RWPE2 (cell line): ENCODE data around the gene CHCHD1.

Experiments used
- ATAC-seq: fragments of 200-7000 bp; cut with Tn5 transposase; 3 replicates; pipeline ENCODE4 v1.9.1; 2021; ENCODE audit warnings: low read depth
- DNase-seq: peaks from one replicate; pipeline ENCODE4 v3.0.0-alpha.2; 2020; ENCODE audit warnings: low spot score
- H3K27ac ChIP-seq: fragments of 450-650 bp; 2 replicates; pipeline ENCODE4 v1.5.1; 2017; ENCODE audit warnings: mild to moderate bottlenecking; ENCODE audit not compliant: poor library complexity, severe bottlenecking
- H3K27me3 ChIP-seq: fragments of 250-450 bp; sonication (Bioruptor Pico); 2 replicates; pipeline ENCODE4 v1.5.1; 2021; ENCODE audit warnings: mild to moderate bottlenecking, moderate library complexity; ENCODE audit not compliant: insufficient read depth, poor library complexity, severe bottlenecking
- H3K36me3 ChIP-seq: fragments of 250-450 bp; sonication (Bioruptor Pico); 2 replicates; pipeline ENCODE4 v1.5.1; 2020; ENCODE audit warnings: low read depth, mild to moderate bottlenecking, moderate library complexity
- H3K4me1 ChIP-seq: fragments of 250-450 bp; sonication (Bioruptor Pico); 2 replicates; pipeline ENCODE4 v1.5.1; 2021; ENCODE audit warnings: mild to moderate bottlenecking, moderate library complexity; ENCODE audit not compliant: insufficient read depth, poor library complexity, severe bottlenecking
- H3K4me3 ChIP-seq: fragments of 250-450 bp; sonication (Bioruptor Pico); 2 replicates; pipeline ENCODE4 v1.5.1; 2021; ENCODE audit warnings: mild to moderate bottlenecking, moderate library complexity; ENCODE audit not compliant: severe bottlenecking
- H3K9me3 ChIP-seq: fragments of 250-450 bp; sonication (Bioruptor Pico); 2 replicates; pipeline ENCODE4 v1.5.1; 2021; ENCODE audit warnings: mild to moderate bottlenecking, moderate library complexity; ENCODE audit not compliant: severe bottlenecking
- CTCF ChIP-seq: fragments of 450-650 bp; IDR thresholded peaks from one replicate; pipeline ENCODE4 v1.5.1; 2017; ENCODE audit warnings: mild to moderate bottlenecking, moderate library complexity; ENCODE audit not compliant: poor library complexity, severe bottlenecking

The CHCHD1 gene

DNA sequence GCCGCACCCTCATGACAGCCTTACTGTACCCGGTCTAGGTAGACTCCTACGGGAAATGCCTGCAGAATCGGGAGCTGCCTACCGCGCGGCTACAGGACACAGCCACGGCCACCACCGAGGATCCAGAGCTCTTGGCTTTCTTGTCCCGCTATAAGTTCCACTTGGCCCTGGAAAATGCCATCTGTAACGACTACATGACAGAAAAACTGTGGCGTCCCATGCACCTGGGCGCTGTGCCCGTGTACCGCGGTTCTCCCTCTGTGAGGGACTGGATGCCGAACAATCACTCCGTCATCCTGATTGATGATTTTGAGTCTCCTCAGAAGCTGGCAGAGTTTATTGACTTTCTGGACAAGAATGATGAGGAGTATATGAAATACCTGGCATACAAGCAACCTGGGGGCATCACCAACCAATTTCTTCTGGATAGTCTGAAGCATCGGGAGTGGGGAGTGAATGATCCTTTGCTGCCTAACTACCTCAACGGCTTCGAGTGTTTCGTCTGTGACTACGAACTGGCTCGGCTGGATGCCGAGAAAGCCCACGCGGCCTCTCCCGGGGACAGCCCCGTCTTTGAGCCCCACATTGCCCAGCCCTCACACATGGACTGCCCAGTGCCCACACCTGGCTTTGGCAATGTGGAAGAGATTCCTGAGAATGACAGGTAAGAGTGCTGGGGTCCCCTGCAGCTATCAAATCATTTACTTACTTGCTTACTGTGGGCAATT, 8.5 kb upstream of the CHCHD1 start:
- no peak for DNase-seq
- peak; percentile 0; the same call in 1 of the 3 replicates for ATAC-seq

DNA sequence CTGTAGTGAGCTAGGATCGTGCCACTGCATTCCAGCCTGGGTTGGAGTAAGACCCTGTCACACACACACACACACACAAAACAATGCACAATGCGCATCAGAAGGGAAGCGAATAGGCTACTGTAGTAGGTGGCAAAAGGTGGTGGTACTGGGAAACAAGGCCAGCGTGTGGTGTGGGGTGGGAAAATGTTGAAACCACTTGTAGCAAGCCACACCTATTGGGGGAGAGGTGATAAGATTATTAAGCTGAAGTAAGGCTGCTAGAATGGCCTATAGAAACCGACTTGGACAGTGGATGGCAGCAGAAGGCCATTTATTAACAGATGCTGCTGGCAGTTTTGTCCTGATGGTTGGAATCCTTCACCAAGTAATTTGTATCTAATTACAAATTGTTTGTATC, 7.2 kb upstream of the CHCHD1 start:
- TF ChIP-seq CTCF: peak; percentile 27
- H3K27ac ChIP-seq: peak overlapping the region; percentile 90
- DNase-seq (no peak), ATAC-seq (0 out of 3 replicates have a peak, but pooled peaks have one; percentile 10)
- H3K4me3 ChIP-seq: peak overlapping the region; percentile 52
- peaks cover 10% of the 10 kb centered on the region for H3K4me1 ChIP-seq
- no peaks in the 10 kb centered on the region for H3K27me3 ChIP-seq
- peaks cover 72% of the 10 kb centered on the region for H3K36me3 ChIP-seq
- H3K9me3 ChIP-seq: no peaks in the 10 kb centered on the region

More for the DNA sequence above, 8.5 kb upstream of the CHCHD1 start:
- H3K4me3 ChIP-seq: peak overlapping the region; percentile 52
- peaks cover 70% of the 10 kb centered on the region for H3K36me3 ChIP-seq
- TF ChIP-seq CTCF: no peak
- no peaks in the 10 kb centered on the region for H3K27me3 ChIP-seq
- no peaks in the 10 kb centered on the region for H3K9me3 ChIP-seq
- peaks cover 10% of the 10 kb centered on the region for H3K4me1 ChIP-seq
- H3K27ac ChIP-seq: peak overlapping the region; percentile 90

GRCh38 chr10:73779018-73779417, 2.8 kb upstream of the CHCHD1 start:
- H3K4me3 ChIP-seq: no peak overlapping the region
- ATAC-seq: no peak

GRCh38 chr10:73779539-73780197, 2.2 kb upstream of the CHCHD1 start:
- Histone ChIP-seq H3K27me3 (no peaks in the 10 kb centered on the region), H3K27ac (peak overlapping the region; percentile 62), H3K9me3 (no peaks in the 10 kb centered on the region), H3K4me1 (peaks cover 13% of the 10 kb centered on the region), H3K36me3 (peaks cover 67% of the 10 kb centered on the region), H3K4me3 (no peak overlapping the region)
- no peak for TF ChIP-seq CTCF
- DNase-seq: no peak
- no peak for ATAC-seq

More at GRCh38 chr10:73779018-73779417, 2.8 kb upstream of the CHCHD1 start:
- Histone ChIP-seq H3K27ac (no peak overlapping the region), H3K36me3 (peaks cover 70% of the 10 kb centered on the region), H3K27me3 (no peaks in the 10 kb centered on the region), H3K9me3 (no peaks in the 10 kb centered on the region), H3K4me1 (peaks cover 11% of the 10 kb centered on the region)
- TF ChIP-seq CTCF: no peak
- DNase-seq: no peak
